ENCODE data around the gene GLUL. TPM values are rescaled to one million over a fixed set of nuclear protein-coding genes. Genes with fewer than 3 reads are reported as not detected.

The GLUL gene
- total RNA-seq, 2 experiments from 2014 or later, result 50.6 to 52.8 TPM

- POLR2A ChIA-PET, result no interaction called here
- CTCF ChIA-PET, result interaction anchor here (0.8 to 1.2 kb wide), 3 partner anchors 37 to 247 kb away, joined by 3 read pairs; no protein-coding TSS in a partner anchor
- H3K27ac Mint-ChIP-seq, result no peak overlapping the region
- no peaks in the 10 kb centered on the region for H3K9me3 Mint-ChIP-seq
- TF ChIP-seq CTCF (IDR thresholded peaks at IDR 0.05), result no peak
- intact Hi-C loops (cut with micrococcal nuclease), result no loop called here
- no peaks in the 10 kb centered on the region for H3K36me3 Mint-ChIP-seq (ENCODE audit: low read depth)
- peaks cover 2% of the 10 kb centered on the region for H3K27me3 Mint-ChIP-seq
- H3K4me3 Mint-ChIP-seq, result no peak overlapping the region
- no peak for ATAC-seq
- no peaks in the 10 kb centered on the region for H3K4me1 Mint-ChIP-seq (ENCODE audit: low read depth)
- no peak for DNase-seq
Observed at GRCh38 chr1:182332261-182333060, 59.1 kb downstream of the GLUL start.

Other genes starting within 250 kb of the GLUL start
- gene TEDDM1, start 8.9 kb upstream of the GLUL start, total RNA-seq, result not detected
- gene RGSL1, start 58.4 kb upstream of the GLUL start, total RNA-seq, result not detected
- gene RNASEL, start 197.5 kb upstream of the GLUL start, total RNA-seq, result 1 to 10 TPM; 3.7 TPM
- 10 to 100 TPM; 33.8 to 35.6 TPM for gene RGS16, start 212.6 kb upstream of the GLUL start, total RNA-seq